D341Med (cell line): ENCODE data around the gene ESRRA.

ENCODE experiments used
- DNase-seq: peaks from one replicate; pipeline ENCODE4 v3.0.0; 2012; ENCODE audit warnings: low spot score

ESRRA gene

DNA sequence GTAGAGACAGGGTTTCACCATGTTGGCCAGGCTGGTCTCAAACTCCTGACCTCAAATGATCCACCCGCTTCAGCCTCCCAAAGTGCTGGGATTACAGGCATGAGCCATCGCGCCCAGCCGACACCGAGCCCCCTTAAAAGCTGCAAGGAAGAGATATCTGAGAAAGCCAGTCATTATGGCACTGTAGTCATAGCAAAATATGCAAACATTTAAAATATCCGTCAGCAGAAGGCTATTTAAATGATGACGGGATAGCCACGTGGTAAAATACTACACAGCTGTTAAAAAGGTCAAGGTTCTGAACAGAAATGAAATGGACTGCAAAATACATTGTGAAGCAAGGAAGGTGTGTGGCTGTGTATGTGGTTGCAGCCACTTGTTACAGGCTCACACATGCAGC is 28.2 kb downstream of the ESRRA start:
- DNase-seq, result no peak

- DNase-seq, result peak; percentile 88
These were observed 29.7 kb downstream of the ESRRA start for GRCh38 chr11:64334764-64335735.

GRCh38 chr11:64337538-64338249 is 32.4 kb downstream of the ESRRA start:
- no peak for DNase-seq

GRCh38 chr11:64338716-64339115 is 33.4 kb downstream of the ESRRA start:
- no peak for DNase-seq

DNA sequence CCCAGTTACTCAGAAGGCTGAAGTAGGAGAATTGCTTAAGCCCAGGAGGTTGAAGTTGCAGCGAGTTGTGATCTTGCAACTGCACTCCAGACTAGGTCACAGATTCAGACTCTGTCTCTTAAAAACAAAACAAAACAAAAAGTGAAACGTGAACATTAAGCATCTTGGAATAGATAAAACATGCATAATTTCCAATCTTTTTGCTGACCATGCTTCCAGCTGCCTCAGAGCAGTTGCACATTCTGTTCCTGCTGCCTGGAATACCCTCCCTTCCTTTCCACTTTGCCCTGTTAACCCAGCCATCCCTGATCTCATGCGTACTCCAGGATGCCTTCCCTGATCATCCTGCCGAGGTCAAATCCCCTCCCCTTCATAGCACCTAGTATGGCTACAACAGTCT is 34.0 kb downstream of the ESRRA start:
- DNase-seq, result no peak

- DNase-seq, result no peak
These were observed 34.6 kb downstream of the ESRRA start, which contains the start of gene CCDC88B for GRCh38 chr11:64339754-64340408. TSS of gene CCDC88B (plus strand) at chr11:64340204. CDS start at chr11:64340267, 63 bp downstream.

DNA sequence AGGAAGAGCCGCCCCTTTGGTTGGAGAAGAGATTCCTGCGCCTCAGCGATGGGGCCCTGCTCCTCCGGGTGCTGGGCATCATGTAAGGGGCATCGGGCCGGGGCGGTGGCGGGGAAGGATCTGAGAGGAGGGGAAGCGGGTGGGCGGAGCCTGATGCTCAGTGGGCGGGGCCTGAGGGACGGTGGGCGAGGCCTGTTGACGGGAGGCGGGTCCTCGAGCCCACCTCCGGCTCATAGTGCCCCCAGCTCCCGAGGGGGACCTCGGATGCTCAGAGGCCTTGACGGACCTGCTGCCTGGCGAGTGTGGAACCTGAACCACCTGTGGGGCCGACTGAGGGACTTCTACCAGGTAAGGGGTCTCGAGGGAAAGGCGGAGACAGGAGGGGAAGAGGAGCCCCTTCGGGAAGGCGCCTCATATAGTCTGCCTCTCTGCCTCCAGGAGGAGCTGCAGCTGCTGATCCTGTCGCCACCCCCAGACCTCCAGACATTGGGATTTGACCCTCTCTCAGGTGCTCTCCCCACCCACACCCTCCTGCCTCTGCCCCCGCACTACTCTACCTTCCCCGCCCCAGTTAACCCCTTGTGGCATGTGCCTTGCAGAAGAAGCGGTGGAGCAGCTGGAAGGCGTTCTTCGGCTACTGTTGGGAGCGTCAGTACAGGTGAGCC is 35.5 kb downstream of the ESRRA start:
- no peak for DNase-seq

- DNase-seq, result no peak
These were observed 36.1 kb downstream of the ESRRA start for GRCh38 chr11:64341429-64341828.

DNA sequence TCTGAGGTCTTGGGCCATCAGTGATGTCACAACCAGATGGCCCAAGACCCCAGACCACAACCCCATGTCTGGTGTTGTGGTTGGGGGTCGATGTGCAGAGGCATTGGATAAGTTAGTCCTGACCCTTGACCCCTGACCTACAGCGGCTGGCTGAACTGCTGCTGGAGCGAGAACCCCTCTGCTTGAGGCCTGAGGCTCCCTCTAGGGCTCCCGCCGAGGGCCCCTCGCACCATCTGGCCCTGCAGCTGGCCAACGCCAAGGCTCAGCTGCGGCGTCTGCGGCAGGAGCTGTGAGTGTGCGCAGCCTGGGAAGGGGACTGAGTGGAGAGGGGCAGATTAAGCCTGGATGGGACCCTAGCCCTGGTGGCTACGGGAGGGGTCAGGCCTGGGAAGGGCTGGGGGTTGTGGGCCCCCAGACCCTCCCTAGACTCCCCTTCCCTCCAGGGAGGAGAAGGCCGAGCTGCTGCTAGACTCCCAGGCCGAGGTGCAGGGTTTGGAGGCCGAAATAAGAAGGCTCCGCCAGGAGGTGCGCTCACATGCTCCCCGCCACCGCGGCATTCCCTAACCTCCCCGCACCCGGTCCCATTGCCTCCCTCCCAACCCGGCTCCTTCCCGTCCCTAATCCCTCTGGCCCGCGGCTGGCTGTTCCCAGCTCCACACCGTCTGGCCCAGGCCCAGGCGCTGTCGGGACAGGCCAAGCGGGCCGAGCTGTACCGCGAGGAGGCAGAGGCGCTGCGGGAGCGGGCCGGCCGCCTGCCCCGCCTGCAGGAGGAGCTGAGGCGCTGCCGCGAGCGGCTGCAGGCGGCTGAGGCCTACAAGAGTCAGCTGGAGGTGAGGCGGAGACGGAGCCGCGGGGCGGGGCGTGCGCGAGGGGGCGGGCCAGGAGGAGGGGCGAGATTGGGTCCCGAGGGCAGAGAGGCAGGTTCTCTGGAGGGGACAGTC is 36.8 kb downstream of the ESRRA start:
- peak; percentile 94 for DNase-seq

DNA sequence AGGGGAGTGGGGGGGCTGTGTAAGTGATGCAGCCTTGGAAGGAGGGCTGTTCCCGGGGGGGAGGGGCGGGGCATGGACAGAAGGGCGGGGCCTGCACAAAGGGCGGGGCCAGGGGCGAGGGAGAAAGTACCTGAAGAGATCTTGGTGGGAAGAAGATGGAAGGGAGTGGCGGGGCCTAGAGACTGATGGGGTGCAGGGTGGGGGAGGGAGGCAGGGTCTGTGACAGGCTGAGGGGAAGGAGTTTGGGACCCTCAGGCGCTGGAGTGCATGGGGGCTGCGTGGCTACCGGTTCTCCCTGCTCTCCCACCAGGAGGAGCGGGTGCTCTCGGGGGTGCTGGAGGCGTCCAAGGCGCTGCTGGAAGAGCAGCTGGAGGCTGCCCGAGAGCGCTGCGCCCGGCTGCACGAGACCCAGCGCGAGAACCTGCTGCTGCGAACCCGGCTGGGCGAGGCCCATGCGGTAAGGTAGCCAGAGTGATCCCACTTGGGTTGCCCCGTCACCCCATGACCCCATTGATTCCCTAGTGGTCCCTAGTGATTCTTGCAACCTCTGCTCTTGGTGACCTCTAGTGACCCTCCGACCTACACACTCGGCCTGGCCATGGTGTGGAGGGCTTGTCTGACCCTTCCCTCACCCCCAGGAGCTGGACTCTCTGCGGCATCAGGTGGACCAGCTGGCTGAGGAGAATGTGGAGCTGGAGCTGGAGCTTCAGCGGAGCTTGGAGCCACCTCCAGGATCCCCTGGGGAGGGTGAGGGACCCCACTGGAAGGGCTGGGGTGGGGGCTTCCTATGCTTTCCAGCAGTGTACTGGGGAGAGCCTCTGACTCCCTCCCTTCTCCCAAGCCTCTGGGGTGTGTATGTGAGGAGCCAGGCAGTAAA is 37.8 kb downstream of the ESRRA start:
- DNase-seq, result no peak

DNA sequence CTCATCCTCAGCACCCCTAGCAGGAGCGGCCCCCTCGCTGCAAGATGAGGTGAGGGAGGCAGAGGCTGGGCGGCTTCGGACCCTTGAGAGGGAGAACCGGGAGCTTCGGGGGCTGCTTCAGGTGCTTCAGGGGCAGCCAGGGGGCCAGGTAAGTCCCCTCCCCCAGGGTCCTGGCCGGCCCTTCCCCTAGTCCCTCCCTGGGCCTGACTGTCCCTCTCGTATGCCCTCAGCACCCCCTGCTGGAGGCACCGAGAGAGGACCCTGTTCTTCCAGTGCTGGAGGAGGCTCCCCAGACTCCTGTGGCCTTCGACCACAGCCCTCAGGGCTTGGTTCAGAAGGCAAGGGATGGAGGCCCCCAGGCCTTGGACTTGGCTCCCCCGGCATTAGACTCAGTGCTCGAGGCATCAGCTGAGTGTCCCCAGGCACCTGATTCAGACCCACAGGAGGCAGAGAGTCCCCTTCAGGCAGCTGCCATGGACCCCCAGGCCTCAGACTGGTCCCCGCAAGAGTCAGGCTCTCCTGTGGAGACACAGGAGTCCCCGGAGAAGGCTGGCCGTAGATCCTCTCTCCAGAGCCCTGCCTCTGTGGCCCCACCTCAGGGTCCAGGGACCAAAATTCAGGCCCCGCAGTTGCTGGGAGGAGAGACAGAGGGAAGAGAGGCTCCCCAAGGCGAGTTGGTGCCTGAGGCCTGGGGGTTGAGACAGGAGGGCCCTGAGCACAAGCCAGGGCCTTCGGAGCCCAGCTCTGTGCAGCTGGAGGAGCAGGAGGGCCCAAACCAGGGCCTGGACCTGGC is 38.6 kb downstream of the ESRRA start:
- peak; percentile 65 for DNase-seq

GRCh38 chr11:64344787-64345186 is 39.5 kb downstream of the ESRRA start:
- DNase-seq, result no peak

DNA sequence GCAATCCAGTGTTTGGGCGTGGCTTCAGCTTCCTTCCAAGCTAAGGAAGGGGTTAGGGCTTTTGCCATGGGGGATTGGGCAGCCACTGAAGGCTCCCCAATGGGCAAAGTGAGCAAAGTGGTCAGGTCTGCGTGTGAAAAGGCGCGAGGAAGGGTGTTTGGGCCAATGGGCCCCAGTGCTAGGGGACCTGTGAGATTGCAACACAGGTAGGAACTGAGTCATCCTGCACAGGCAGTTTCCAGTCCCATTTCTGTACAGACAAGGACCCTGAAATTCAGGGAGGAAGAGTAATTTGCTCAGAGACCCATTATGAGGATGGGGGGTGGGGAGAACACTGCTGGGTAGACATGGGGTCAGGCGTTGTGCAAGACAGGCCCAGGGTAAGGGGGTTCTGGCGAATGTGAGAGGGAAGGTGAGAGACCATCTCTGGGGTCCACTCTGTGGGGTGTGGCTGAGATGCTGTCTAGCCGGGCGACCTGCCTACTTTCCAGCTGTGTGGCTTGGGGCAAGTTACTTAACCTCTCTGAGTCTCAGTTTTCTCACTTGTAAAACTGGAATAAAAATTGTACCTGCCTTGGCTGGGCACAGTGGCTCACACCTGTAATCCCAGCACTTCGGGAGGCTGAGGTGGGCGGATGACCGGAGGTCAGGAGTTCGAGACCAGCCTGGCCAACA is 42.0 kb downstream of the ESRRA start:
- no peak for DNase-seq

DNA sequence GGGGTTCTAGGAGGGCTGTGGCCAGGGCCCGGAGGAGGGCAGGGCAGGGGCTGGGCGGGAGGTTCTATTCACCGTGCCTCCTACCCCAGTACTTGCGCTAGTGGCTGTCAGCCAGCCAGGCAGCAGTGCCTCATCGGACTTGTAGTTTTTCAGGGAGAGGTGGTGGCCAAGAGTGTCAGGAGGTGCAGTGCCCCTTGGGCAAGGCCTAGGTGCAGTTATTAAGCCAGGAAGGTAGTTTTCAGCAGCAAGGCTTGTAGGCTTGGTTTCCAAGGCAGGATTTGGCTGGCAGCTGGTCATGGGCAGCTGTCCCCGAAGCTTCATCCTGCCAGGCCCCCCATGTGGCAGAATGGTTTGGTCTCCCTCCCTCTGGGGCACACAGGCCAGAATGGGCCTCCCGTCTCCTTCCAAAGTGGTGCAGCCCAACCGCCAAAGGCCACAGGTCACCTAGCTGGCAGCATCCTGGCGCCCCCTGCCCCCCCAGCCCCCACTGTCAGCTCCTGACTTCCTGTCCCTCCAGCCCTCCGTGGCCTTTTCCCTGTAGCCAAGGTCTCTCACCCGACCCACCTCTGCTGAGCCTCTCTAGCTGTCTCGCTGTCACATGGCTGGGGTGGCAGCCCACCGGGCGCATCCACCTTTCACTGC is 43.2 kb downstream of the ESRRA start:
- no peak for DNase-seq

DNA sequence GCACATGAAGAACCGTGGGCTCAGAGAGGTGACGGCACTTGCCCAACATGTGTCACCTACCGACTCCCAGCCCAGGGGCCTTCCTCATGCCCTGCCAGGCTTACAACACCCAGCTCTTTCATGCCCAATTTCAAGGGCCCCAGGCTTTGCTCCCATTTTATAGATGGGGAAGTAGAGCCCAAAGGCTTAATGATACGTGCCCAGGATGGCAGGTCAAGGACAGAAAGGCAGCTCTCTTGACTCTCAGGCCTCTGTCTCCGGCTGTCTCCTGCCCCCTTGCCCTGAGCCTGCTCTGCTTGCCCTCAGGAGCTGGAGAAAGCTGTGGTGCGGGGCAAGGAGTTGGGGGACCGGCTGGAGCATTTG is 43.7 kb downstream of the ESRRA start:
- DNase-seq, result no peak

- no peak for DNase-seq
These were observed 44.1 kb downstream of the ESRRA start for GRCh38 chr11:64349404-64349803.

GRCh38 chr11:64351136-64351631 is 45.9 kb downstream of the ESRRA start:
- no peak for DNase-seq
